HG02884 (cell line): Measurements from ENCODE around the gene CPPED1.

Source experiments
- ATAC-seq: cut with Tn5 transposase; IDR thresholded peaks from one replicate; pipeline ENCODE4 v1.9.1; 2021; ENCODE audit warnings: mild to moderate bottlenecking, moderate library complexity; ENCODE audit not compliant: unreplicated experiment

CPPED1 gene

DNA sequence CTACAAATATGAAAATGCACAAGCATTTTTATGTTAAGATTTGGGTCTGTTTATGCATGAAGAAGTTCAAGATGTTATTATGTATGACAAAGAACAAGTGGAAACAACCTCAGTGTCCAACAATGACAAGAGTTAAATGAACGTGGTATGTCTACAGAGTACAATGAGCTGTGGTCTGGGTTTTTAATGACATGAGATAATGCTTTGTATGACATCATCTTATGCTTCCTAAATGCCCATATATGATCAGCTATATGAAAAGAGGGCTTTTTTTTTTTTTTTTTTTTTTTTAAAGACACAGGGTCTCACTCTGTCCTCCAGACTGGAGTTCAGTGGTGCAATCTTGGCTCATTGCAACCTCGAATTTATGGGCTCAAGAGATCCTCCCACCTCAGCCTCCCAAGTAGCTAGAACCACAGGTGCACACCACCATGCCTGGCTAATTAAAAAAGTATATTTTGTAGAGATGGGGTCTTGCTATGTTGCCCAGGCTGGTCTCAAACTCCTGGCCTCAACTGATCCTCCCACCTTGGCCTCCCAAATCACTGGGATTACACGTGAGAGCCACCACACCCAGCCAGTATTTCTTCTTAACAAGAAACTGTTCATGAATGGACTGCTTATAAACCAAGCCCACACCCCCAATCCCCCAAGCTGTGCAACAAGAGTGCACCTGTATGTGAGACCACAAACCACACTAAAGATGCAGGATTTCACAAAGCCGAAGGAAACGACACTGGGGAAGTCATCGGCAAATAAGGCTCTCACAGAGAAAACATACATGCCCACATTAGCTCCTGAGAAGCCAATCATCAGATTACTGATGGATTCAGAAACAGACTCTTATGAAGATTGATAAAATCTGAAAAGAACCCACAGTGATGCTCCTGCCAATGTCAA lies 114.5 kb downstream of the CPPED1 start:
- ATAC-seq, result no peak

DNA sequence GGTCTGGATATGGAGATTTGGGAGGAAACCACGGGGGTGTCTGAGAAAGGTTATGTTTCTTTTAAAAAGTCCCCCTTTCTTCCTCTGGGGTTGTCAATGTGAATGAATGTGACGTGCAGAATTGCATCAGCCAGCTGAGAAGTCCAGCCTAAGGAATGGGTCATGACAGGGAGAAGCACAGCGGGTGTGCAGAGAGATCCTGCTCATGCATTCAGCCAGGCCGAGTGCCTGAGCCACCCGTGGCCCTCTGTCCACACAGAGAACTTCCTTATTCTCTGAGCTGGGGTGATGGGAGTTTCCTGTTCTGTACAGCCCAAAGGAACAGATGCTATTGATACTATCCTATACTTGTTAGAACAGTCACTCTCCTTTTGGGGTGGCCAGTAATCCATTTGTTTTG lies 117.9 kb downstream of the CPPED1 start:
- no peak for ATAC-seq

DNA sequence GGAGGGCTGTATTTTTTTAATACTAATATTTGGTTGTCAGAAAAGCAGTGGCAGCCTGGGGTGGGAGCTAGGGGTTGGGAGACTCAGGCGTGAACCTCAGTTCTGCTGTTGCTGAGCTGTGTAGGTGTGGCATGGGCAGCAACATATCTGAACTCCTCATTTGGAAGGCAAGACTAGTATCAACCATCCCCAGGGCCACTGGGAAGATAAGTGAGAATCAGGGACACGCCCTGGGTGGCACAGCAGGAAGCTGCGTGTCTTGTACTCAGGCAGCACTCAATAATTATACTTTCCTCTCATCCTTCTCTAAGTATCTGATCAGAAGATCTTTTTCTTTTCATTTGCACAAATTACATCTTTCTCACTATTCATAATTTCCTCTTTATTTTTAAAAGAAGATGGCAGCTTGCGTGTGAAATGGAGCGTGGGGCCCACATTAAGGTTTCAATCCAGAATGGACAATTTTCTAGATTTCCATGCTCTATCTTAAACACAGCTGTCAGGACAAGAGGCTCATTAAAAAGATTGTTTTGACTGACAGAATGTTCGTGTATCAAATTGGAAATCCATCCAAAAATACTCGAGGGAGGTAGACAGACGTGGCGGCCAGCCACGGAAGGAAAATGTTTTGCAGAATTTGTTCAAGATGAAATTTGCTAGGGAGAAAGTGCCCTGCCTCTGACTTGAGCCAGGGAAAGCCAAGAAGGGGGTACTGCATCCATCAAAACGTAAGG lies 121.1 kb downstream of the CPPED1 start:
- ATAC-seq, result no peak

DNA sequence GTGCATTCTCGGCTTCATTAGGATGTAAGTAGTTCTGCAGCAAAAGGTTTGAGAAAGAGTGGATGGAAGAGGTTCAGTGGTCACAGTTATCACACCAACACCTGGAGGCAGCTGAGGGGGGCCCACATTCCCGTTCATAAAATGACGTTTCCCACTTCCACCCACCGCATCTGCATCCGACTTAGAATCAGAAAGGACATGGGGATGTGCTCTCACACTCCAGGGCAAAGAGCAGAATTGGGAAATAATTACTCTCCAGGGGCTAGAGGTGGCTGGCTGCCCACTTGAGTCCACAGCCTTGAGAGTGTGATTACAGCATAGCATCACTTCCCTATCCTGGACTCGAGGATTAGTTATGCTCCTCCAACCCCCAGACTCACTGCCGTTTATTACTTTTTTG lies 122.0 kb downstream of the CPPED1 start:
- no peak for ATAC-seq

DNA sequence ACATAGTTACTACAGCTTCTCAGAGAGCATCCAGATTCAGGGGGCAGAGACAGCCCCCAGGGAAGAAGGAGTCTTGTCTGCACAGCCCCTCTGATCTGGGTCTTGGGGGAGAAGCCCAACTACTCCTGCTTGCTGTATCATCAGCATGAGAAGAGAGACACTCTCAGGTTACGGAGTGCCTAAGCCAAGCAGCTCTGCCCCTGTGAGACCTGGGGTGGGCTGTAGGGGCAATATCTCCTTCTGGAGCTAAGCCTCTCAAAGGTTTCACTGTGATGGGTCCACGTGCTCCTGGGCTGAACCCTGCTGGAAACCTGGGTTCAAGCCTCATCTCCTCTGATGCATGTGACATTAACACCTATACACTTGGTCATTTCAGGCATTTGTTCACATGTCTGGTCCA lies 123.2 kb downstream of the CPPED1 start:
- no peak for ATAC-seq

DNA sequence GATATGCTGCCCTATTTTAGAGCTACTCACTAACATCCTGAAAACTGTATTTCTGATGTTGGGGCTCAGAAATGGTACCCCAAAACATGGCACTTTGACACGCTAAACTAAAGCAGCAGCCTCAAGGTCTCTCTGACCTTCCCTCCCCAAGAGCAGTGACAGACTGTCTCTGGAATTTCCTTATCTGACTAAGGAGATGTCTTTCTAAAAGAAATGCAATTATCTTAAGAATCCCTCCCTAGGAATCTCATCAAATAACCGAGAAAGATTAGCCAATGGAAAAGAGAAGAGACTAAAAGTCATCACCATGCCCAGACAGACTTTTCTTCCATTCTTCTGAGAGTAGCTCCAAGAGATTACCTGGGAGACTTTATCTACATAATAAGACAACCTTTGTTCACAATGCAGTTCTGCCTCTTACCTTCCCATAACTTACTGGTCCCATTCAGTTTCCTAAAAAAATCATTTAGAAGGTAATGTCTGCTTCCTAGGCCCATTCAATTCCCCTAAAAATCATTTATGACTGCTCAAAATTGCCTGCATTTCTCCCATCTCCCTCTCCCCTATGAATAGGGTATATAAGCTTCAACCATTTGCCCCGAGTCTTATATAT lies 123.9 kb downstream of the CPPED1 start:
- no peak for ATAC-seq

DNA sequence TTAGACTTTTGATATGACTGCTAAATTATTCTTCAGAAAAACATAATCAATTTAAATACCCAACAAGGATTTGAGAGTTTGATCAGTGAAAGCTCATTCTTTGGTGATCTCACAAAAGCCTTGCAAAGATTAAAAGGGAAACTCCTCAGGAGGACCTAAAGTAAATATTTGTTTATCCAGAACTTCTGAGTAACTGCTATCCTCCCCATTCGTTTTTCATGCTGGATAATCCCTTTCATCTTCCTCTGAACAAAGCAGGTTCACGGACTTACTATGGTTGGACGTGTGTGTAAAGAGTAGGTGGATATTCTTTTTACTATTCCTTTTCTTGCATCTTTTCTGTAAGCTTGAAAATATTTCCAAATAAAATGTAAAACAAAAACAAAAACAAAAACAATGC lies 124.7 kb downstream of the CPPED1 start:
- ATAC-seq, result no peak

DNA sequence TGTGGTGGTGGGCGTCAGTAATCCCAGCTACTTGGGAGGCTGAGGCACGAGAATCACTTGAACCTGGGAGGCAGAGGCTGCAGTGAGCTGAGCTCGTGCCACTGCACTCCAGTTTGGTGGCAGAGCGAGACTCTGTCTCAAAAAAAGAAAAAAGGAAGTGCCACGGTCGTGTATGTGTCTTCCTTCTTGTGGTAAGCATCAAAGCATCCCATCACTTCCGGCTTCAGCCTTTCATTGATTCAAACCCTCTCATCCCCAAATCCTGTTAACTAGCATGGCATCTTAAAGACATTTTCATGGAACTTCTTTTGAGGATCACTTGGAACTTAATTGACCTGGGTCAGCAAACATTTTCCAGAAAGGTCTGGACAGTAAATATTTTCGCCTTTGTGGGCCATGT lies 126.2 kb downstream of the CPPED1 start:
- no peak for ATAC-seq

DNA sequence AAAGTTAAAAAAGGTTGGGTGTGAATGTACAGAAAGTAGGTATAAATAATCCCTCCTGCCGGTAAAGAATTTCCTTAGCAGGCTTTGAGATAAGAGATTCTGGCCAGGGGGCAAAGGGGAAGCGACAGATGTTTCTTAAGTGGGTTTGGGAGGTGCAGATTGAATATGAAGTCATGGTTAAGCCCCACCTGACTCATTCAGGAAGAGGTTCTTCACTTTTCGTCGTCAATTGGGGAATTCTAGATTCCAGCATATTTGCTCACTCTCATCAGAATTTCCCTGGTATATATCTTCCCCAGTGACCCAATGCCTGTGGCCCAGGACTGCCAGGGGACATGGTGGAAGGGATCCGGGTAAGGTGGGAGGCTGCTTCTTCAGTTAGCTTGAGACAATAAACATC lies 127.8 kb downstream of the CPPED1 start:
- ATAC-seq, result no peak

DNA sequence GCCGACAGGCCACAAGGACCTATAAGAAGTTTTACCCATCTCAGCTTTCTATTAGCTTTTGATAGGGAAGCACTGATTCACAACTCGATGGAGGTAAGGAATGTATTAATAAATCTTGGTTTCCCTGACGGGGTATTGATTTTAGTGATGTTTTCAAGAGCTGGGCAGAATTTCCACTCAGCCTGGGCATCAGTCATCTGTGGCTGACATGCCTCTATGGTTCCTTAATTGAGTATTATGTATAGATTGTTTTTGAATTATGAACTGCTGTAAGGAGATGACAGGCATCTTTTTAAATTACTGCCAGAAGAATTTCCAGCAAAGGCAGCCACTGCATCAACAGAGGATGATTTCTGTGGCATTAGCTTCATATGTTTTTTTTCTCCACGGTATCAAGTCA lies 128.6 kb downstream of the CPPED1 start:
- ATAC-seq, result no peak

DNA sequence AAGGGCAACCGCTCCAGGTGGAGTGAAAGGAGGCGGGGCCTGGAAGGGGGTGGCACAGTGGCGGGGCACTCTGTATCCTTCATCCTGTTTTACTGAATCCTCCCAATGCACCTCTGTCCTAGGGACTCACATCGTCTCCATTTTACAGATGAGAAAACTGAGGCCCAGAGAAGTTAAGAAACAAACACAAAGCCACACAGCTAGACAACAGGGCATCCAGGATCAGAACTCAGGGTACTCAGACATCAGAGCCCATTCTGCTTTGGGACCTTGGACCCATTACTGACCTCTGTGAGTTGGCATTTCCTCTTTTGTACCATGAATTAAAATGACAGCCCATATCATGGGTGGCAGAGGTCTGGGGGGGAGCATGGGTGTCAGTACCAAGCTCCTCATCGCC lies 129.2 kb downstream of the CPPED1 start:
- ATAC-seq, result no peak

DNA sequence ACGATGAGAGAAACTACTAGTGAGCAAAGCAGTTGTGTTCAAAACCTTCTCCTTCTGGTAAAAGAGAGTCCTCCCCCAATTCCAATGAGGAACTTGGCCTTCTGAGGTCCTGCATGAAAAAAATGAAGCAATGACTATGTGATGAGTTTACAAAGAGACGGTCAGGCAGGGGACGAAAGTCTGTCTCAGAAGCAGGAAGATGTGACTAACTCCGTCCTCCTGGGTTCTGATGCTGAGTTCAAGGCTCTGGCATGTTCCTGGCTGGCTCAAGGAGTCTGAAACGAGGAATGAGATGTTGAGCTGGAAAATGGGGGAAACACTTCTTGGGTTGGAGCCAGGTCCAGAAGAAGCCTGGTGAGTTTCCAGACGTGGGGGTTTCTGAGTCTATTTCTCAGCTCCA lies 129.6 kb downstream of the CPPED1 start:
- ATAC-seq, result no peak

DNA sequence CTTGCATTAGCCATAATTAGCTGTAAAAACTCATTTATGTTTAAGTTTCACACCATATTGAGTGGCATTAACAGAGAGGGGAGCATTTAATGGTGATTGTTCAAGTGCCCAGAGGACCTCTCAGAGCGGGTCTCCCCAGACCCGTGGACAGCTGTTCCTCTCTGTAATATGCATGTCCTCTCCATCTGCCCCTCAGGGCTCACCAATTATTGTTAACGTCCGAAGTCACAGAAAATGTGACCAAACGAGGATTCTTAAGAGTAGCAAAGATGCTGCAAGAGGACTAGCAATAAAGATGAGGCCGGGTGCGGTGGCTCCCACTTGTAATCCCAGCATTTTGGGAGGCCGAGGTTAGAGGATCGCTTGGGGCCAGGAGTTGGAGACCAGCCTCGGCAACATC lies 130.2 kb downstream of the CPPED1 start:
- ATAC-seq, result no peak

DNA sequence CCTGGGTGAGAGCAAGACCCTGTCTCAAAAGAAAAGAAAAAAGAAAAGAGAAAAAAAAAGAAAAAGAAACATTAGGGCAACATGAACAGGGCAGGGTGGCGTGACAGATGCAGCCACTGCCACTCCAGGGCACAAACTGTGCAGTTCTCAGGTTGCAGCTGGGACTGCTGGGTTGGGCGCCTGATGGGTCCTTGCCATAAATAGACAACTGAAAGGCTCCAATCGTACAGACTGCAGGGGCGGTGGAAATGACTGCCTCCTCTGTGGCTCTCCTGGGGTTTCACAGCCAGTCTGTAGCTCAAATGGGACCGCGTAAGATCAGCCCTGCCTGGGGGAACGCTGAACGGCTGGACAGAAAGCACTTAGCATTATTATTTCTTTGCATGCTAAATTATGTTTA lies 130.7 kb downstream of the CPPED1 start:
- no peak for ATAC-seq

DNA sequence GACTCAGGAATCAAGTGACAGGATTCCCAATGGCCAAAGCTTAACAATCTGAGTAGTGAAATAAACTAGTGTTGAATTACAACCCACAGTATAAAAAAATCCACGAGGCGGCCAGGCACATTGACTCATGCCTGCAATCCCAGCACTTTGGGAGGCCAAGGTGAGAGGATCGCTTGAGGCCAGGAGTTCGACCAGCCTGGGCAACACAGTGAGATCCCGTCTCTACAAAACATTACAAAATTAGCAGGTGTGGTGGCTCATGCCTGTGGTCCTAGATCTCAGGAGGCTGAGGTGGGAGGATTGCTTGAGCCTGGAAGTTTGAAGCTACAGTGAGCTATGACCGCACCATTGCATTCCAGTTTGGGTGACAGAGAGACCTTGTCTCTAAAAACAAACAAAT lies 133.8 kb downstream of the CPPED1 start:
- no peak for ATAC-seq

DNA sequence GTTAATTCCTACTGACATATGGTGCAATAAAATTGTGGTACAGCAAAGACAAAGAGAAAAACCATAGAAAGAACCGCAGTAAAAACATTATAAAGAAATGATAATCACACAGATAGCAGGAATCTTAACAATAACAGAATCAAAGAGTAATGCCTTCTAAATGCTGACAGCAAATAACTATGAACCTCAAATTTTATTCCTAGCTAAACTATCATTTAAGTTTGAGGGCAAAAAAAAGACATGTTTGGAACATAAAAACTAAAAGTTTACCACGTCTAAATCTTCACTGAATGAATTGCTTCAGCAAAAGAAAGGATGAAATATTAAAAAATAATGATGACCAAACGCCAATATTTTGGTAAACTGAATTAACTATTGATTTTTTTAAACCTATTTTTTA lies 135.8 kb downstream of the CPPED1 start:
- ATAC-seq, result no peak

DNA sequence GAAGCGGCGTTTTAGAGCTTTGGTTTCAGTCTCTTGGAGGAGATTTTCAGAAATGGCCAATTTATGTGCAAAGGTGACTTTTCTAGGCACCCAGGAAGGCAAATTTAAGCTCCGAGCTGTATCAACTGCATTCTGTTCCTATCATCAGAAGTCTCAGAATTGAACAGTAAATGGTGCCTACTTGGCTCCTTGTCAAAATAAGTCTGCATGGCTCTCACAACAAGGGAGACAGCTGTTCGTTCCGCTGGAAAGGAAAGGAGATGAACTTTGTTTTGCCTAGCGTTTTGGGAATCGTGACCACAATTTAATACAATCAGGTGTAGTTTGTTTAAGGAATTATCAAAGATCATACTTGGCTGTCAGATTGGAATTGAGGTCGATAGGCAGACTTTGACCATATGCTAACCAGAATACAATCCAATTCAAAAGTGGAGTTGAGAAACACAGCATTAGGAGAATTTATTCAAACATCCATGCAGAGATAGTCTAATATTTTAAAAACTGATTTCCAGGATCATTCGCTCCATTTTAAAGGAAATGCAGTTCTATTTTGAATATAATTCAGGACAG lies 139.4 kb downstream of the CPPED1 start:
- no peak for ATAC-seq

DNA sequence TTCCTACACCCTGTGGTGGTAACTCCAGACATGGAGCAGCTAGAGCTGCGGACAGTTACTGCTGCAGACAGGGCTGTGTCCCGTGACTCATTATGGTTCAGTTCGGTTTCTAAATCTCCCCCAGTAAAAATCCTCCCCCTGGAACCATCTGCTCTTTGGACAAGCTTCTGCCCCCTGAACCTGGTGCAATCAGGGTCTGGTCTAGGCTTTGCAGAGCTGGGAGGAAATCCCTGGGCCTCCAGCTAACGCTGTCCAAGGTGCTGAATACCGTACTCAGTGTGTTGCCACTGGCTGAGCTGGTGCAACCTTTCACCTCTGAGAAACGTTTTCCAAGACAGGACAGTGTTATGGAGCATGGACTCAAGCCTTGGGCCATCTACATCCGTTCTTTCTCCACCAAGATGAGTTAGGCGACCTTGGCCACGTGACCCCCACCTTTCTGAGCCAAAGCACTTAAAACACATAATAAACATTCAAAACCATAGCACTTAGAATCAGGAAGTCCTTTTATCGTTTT lies 142.0 kb downstream of the CPPED1 start:
- ATAC-seq, result no peak

DNA sequence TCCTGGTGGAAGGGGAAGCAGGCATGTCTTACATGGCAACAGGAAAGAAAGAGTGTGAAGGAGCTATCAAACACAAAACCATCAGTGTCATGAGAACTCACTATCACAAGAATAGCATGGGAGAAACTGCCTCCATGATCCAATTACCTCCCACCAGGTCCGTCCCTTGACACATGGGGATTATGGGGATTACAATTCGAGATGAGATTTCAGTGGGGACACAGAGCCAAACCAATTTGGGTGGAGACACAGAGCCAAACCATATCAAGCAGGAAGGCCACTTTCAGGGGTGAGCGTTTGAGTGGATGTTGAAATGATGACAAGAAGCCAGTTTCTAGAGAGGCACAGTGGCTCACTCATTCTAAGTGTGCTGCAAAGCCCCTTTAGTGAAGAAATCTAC lies 143.8 kb downstream of the CPPED1 start:
- no peak for ATAC-seq

DNA sequence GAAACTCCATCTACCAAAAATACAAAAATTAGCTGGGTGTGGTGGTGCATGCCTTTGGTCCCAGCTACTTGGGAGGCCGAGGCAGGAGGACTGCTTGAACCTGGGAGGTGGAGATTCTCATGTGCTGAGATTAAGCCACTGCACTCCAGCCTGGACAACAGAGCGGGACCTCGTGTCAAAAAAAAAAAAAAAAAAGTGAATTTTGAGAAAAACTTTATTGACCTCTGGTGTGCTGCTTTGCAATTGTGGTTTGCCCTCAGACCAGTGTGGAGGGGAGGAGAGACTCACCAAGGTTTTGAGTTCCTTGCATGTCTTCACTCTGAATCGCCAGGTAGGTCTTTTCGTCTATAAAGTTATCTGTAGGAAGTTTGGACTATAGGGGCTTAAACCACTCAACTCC lies 145.2 kb downstream of the CPPED1 start:
- no peak for ATAC-seq

DNA sequence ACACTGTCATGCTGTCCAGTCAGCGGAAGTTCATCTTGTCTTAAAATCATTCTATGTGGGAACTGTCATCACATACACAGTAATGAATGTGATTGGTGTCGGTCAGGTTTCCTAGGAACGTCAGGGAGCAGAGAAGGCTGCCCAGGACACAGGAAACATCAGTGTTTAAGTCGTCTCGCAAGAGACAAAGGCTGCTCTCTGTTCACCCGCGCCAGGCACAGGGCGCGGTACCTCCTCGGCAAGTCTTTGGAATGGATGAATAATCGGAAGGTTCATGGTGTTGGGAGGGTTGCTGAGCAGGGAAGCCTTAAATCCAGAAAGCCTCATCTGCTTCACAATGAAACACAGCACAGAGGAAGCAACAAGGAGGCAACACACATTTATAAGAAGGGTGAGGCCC lies 148.2 kb downstream of the CPPED1 start:
- no peak for ATAC-seq
